NCI-H345 treated with DMSO at 0.1 percent for 48 hours (cell line): Measurements from ENCODE around the gene FKBP2.

Source experiments
- DNase-seq: peaks from one replicate; lab custom pipeline; 2025; ENCODE audit not compliant: unreplicated experiment; lab: John Stamatoyannopoulos, UW

Gene FKBP2

DNA sequence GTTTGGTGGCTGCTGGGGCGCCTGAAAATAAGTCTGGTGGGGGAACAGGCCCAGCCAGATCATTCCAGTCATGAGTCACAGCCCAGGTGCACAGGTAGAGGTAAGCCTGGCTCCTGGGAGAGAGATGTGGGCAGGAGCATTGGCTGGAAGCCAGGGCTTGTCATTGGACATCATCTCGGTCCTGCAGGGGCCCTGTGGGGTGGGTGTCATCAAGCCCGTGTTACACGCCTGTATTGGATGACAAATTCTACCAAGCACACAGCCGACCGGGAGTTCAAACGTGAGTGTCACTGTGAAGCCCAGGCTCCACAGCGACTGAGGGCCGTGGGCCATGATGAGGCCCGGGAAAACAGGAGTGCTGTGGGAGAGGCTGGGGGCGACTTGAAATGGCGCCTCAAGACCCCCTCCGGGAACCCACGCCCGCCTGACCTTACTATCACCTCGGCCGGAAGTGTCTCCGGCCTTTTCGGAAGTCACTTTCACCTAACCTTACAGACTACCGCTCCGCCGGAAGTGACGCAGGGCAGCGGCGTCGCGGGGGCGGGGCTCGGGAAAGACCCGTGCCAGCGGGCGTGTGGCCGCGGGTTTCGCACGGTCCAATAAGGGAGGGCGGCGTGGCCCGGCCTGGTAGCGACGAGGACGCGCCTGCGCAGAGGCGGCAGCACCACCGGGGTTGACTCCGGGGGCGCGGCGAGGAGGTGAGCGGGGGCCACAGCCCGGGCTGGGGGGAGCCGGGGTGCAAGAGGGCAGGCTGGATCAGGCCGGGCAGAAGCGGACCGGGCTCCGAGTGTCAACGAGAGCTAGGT is at the start of gene FKBP2:
TSS of gene FKBP2 (plus strand) at position 661 of the 806 bp plus-strand sequence. CDS start 1,293 bp downstream, outside the sequence.
- DNase-seq: peak; percentile 93

DNA sequence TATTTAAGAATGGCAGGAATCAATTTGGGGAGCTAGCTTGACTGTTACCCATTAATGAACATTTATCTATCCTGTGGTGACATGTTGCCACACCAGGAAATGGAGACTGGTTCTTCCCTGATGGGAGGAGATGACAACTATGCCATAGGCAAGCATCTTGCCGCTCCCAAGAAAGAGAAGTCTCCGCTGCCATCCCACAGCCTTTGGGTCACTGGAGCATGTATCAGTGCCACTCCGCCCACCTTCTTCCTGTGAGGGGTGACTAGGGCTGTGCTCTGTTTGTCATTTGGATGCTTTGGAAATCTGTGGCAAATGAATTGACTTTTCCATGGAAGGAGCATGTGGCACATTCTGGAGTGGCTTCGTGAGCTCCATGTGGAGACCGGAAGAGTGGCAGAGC is 48.5 kb upstream of the FKBP2 start:
- no peak for DNase-seq

DNA sequence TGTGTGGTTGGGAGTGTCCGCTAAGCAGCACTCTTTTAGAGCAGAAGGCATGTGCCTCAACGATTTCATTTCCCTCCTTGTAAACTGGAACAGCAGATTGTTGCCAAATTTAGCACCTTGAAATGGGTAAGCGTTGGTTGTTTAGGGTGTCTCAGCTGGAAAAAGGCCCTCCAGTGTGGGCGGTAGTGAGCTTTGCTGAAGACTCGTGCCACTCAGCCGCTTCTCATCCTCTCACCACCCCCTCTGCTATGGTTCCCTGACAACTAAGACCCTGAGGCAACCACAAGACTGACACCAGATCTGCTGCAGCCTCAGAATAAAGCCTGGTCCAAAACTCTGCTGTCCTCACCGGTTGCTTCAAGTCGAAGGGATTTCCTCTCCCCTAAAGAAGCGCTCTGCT is 44.3 kb upstream of the FKBP2 start:
- DNase-seq: no peak

DNA sequence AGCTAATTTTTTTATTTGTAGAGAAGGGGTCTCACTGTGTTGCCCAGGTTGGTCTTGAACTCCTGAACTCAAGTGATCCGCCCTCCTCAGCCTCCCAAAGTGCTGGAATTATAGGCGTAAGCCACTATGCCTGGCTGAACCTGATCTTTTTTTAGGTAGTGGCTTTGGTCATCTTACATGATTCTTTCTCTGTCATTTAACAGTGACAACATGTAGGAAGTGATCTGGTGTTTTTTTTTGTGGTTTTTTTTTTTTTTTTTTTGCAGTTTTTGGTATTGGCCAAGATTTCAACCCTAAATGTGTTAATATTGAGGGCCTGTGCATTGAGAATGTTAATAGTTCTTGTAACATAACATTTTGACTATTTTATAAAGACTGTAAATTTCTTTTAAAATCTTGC is 42.4 kb upstream of the FKBP2 start:
- no peak for DNase-seq

DNA sequence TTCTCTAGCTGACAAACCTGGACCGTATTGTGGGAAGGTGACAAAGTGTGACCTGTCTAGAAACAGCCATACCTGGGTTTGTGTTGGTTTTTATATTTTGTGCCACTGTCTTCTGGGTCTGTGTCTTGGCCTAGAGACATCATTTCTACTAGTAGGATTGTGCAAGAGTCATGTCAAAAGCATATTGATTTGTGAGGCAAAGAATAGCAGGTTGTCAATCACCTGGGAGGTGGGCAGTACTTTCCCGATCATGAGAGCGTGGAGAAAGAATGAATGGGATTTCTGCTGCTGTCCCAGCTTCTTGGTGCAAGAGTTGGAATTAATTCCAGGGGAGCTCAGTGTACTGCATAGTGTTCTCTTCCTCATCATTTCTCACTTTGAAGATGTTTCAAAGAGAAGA is 39.4 kb upstream of the FKBP2 start:
- DNase-seq: no peak

DNA sequence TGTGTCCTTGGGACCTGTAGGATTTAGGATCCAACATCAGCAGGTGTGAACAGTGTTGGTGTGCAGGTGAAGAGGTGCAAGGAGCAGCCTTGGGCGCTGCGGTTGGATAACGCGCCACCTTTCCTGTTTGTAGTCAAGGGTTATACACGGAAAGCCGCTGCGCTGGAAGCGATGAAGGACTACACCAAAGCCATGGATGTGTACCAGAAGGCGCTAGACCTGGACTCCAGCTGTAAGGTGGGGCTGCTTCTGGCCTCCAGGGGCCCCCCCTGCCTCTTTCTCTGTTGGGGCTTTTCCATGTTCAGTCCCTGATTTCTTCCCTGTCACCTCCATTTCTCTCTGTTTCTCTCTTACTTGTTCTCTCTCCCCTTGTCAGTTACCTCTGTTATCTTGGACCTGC is 37.9 kb upstream of the FKBP2 start:
- DNase-seq: no peak

DNA sequence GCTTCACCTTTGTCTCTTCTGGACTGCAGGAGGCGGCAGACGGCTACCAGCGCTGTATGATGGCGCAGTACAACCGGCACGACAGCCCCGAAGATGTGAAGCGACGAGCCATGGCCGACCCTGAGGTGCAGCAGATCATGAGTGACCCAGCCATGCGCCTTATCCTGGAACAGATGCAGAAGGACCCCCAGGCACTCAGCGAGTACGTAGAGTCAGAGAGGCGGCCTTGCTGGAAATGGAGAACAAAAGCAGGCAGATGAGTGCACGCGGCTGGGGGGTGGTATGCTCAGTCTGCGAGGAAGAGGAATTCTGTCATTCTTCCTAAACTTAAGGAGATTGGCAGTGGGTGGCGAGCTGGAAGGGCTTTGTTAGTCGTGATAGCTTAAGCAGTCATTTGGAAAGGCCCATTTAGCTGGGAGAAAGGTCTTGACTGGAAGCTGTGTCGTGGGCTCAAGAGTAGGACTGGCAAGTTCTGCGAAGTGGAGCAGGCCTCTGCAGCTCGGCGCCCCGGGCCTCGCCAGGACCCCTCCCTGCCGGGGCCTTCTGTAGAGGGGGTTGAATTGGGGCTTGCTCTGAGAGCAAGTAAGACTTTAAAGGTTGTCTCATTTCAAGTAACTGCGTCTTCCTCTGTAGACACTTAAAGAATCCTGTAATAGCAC is 37.3 kb upstream of the FKBP2 start:
- no peak for DNase-seq

DNA sequence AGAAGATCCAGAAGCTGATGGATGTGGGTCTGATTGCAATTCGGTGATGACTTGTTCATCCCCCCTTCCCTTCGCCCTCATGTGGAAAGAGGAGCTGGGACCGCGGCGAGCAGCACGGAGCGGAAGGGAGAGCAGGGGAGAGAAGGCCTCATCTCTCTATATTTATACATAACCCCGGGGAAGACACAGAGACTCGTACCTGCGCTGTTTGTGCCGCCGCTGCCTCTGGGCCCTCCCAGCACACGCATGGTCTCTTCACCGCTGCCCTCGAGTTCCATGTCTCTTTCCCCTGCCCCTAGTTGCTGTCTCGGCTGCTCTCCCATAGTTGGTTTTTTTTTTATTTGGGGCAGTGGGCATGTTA is 36.8 kb upstream of the FKBP2 start:
- DNase-seq: no peak

DNA sequence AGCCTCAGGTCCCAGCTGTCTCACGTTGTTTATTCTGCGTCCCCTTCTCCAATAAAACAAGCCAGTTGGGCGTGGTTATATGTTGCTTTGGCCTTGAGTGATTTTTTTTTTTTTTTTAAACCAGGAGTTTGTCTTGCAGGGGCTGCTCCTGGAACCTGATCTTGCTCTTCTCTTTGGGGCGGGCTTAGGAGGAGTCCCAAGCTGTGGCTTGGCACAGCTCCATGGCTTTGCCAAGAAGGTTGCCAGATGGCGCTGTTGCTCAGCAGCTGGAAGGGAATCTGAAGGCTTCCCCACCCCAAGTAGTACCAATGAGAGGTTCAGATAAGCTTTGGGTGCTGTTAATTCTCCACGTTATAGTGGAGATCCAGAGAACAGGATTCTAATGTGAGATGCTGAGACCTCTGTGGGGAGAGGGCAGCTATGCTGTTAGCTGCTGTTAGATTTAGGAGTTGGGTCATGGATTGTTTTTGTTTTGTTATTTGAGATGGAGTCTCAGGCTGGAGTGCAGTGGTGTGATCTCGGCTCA is 36.4 kb upstream of the FKBP2 start:
- peak; percentile 31 for DNase-seq

DNA sequence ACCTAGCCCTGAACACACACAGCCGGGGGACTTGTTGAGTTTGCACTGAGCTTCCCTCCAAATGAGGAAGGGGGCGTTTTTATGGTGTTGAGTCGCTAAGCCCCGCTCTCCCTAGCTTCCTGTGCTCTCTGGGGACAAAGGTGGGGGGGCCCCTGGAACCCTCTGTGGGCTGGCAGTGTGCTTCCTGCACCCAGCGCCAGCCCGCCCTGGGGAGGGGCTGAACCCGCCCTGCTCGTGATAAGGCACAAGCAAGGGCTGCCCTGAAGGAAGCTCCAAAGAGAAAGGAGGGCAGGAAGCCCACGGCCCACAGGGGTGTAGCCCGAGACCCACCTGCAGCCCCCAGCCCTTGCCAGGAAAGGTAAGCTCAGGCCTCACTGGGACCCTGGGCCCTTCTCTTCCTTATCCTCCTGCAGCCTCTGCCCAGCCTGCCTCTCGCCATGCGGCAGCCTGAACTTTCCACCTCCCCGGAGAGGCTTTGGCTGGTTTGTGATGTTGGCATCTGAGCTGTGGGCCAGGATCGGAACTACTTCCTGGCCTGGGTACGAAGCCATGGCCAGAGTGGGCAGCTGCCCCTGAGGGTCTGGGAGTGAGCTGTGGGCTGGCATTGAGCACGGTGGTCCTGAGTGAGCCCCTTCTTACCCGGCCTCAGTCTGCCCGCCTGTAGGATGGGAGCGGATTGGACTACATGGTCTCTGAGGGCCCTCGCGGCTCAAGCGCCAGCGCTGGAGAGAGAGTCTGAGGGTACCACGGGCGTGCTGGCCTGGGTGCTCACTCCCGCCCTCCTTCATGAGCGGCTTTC is 34.2 kb upstream of the FKBP2 start, which contains the start of gene FERMT3:
TSS of gene FERMT3 (plus strand) at position 265 of the 799 bp plus-strand sequence. CDS start 644 bp downstream, outside the sequence.
- no peak for DNase-seq

DNA sequence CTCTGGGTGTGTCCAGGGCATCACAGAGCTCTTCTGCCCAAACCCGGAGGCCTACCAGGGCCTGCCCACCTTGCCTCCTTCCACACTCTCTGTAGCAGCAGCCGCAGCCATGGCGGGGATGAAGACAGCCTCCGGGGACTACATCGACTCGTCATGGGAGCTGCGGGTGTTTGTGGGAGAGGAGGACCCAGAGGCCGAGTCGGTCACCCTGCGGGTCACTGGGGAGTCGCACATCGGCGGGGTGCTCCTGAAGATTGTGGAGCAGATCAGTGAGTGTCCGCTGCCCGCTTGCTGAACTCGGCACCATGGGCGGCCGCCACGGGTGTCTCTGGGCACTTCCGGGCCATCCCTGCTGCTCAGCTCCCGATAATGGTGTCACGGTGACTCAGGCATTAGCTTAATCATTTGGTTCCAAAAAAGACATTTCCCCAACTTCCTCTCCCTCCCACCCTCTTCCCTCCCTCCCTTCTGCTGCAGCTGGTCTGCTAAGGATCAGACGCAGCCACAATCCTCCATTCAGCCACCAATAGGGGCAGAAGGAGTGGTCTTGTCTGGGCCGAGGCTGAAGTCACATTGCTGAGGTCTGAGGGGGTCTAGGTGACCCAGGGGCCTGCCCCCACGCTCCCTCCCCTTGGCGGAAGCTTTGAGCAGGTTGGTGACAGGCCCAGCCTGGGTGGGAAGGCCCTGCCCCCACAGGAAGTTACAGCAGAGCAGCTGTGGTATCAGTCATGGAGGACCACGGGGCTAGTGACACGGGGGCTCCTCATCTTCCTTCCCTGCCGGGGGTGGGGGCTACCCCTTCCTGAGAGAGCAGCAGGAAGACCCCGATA is 33.4 kb upstream of the FKBP2 start:
- DNase-seq: no peak

DNA sequence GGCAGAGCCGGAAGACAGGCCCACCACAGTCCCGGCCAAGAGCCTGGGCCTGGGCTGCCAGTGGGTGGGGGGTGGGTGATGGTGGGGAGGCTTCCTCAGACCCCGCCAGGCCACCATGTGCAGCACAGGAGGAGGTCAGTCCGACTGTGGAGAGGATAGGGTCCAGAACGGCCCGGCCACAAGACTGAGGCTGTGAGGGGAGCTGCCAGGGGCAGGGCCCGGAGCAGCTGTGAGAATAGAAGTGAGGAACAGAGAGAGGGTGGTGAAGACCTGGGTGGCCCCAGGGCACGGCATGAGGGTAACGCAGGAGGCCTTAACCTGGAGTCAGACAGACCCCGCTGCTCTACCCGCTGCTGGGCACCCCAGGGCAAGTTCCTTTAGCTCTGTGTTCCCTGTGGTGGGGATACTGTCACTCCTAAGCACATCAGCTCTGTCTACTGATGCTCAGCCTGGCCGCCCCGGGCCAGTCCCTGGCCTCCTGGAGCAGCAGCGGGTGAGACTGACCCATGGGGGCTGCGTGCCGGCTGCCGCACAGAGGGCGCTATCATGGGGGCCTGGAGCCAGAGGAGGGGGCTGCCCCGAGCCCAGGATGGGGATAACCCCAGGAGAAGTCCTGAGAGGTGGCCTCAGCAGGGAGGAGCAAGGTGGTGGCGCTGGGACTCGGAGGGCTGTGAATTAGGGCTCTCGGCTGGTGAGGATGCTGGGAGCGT is 32.7 kb upstream of the FKBP2 start:
- DNase-seq: no peak

DNA sequence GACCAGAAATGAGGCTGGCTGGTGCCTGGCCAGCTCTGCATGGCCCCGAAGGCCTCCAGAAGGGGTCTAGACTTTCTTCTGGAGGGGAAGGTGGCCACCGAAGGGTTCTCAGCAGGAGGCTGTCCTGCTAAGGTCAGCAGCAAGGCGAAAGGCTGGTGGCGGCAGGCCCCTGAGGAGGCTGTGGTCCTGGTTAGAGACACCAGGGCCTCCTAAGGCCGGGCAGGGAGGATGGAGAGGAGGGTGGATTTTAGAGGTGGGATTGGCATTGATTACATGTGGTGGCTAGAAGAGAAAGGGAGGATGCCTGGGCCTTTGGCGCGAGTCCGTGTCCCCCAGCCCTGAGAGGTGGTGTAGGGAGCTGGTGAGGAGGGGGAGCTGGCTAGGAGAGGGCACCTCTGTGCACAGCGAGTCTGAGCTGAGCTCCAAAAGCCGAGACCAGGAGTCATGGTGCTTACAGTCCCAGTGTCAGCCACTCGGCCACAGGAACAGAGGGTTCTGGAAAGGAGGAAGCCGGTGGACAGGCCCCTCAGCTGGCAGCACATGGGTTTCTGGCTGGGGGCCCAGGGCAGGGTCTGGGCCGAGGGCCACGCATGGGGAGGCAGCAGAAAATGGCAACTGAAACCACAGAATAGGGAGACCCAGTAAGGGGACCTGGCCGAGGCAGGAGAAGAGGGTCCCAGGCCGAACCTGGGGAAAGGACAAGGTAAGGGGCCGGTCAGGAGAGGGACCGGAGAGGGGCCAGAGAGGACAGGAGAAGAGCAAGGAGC is 31.9 kb upstream of the FKBP2 start:
- no peak for DNase-seq

DNA sequence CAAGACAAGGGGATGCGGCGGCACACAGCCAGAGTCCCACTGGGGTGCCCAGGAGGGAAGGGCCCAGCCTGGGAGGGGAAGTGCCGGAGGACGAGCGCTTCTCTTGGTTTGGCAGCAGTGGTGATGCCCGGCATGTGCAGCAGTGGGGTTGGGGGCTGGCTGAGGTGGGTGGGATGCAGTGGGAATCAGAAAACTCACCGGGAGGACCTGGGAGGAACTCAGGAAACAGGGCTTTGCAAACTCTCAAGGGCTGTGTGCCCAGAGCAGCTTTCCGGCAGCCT is 31.4 kb upstream of the FKBP2 start:
- no peak for DNase-seq

DNA sequence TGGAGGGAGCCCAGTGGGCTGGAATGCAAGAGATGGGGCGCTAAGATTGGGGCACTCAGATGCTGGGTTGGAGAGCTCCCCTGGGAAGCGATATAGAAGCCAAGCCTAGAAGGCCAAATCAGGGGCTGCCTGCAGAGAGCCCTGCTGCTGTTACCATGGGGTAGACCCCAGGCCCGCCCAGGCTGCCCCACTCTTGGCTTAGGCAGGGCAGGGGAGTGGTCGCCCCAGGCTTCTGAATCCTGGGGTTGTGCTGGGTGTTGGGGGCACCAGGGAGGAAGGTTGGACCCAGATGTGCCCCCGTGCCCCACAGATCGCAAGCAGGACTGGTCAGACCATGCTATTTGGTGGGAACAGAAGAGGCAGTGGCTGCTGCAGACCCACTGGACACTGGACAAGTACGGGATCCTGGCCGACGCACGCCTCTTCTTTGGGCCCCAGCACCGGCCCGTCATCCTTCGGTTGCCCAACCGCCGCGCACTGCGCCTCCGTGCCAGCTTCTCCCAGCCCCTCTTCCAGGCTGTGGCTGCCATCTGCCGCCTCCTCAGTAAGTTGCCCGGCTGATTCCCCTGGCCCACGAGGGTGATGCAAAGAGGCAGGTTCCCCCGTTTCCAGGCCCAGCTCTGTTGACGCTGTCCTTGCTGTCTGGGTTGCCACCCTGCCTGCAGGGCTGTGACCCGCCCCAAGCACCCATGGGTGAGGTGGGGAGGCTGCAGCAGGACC is 30.4 kb upstream of the FKBP2 start:
- no peak for DNase-seq

DNA sequence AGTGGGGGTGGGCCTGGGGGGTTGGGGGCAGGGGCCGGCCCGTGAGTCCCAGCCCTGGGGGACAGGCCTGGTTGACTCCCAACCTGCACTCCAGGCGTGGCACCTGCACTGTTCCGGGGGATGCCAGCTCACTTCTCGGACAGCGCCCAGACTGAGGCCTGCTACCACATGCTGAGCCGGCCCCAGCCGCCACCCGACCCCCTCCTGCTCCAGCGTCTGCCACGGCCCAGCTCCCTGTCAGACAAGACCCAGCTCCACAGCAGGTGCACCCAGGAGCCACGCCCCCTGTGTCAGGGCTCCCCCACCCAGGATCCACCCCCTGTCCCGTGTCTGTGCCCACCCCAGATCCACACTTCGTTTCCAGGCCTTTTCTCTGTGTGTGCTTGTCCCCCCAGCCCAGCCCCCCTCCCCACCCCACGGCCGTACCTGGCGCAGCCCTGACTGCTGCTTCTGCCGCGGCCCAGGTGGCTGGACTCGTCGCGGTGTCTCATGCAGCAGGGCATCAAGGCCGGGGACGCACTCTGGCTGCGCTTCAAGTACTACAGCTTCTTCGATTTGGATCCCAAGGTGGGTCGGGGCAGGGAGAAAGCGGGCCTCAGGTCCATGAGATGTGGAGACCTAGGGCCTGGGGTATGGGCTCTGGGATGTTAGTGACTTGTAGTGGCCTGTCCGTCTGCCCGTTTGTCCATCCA is 29.6 kb upstream of the FKBP2 start:
- no peak for DNase-seq

DNA sequence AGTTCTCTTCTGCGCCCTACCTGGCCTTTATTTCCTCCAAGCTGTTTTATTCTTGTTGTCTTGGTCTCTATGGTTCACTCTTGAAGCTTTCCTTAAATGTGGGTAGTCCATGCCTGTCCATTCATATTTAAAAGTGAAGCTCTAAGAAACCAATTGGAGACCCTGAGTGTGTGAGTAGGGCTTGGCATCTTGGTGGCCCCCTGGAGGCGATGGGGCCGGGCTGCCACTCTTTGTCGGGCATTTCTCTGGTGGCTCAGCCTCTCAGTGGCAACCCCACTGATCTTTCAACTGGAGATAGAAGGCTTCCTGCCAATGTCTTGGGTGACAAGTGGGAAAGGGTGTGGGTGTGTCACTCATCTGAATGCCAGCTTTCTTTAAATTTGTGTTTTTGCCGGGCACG is 24.0 kb upstream of the FKBP2 start:
- no peak for DNase-seq

DNA sequence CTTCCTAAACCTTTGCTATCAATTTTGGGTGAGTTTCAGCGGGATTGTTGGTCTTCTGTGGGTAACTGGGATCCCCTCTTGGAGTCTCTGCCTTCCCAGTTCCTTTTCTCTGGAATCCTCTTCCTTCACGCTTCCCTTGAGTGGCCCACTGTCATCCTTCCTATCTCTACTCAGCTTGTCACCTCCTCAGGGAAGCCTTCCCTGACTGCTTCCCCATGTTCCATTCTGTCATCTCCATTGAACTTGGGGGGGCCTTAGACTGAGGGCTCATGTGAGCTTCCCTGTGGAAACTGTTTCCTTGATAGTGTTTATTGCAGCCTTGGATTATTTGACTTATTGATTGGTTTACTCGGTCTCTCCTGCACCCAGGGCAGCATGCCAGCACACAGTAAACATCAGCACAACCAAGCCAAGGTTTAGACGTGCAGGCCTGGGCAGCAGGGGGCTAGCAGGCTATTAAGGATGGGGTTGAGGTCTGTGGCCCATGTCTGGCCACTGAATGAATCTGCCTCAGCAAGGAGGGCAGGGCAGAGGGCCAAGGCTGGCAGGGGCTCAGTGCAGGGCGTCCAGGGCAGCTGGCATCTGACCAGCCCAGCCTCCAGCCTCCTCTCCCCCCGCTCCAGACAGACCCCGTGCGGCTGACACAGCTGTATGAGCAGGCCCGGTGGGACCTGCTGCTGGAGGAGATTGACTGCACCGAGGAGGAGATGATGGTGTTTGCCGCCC is 22.1 kb upstream of the FKBP2 start:
- DNase-seq: no peak
